ENCODE measurements around the gene PRDM16.

DNA sequence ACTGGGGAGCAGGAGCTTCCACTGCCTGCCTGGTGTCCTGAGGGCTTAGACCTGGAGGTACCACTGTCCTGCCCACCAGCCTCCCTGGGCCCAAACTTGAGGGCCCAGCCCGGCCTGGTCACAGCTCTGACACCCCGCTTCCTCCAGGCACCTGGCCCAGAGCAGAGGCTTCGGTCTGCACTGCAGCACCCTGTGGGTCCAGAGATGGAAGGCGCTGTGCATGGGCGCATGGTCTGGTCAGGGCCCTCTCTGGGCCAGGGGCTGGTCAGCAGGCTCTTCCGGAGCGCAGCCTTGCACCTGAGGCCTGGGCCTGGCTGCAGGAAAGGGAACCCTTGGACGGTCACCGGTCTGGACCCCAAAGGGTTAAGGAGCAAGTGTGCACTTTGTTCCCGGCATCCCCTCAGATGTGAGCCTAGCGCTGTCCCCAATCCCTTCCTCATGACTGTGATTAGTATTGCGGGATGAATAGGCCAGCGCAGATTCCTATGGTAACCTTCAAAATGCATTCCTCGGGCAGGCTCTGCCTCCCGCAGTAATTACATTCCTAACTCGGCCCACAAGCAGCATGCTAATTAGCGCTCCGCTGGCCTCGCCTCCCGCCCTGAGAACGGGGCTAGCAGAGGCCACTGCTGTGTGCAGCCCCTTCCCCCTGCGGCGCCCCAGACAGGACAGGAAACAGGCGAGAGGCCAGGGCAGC, 36.3 kb downstream of the PRDM16 start:
- TF ChIP-seq CTCF (conservative IDR thresholded peaks at IDR 0.05; ENCODE audit: low read depth in 2 of 2) (no peak), POLR2AphosphoS5 (IDR thresholded peaks at IDR 0.05; ENCODE audit: low read depth) (0 out of 2 replicates have a peak, but pooled peaks have one; percentile 26), EZH2 (IDR thresholded peaks at IDR 0.05; ENCODE audit: low read depth, unreplicated experiment) (no peak), EZH2phosphoT487 (IDR thresholded peaks at IDR 0.05; ENCODE audit: unreplicated experiment) (no peak), ZNF331 (CRISPR knock-in tag; IDR thresholded peaks at IDR 0.05; ENCODE audit: low read depth) (no peak), STAT1 (IDR thresholded peaks at IDR 0.05; ENCODE audit: unreplicated experiment) (no peak), JUNB (IDR thresholded peaks at IDR 0.05; ENCODE audit: unreplicated experiment) (no peak), ZNF114 (CRISPR knock-in tag; IDR thresholded peaks at IDR 0.05) (no peak), CREB1 (CRISPR knock-in tag; IDR thresholded peaks at IDR 0.05; ENCODE audit: low read depth) (no peak)
- TF ChIP-seq, protein P1, sequence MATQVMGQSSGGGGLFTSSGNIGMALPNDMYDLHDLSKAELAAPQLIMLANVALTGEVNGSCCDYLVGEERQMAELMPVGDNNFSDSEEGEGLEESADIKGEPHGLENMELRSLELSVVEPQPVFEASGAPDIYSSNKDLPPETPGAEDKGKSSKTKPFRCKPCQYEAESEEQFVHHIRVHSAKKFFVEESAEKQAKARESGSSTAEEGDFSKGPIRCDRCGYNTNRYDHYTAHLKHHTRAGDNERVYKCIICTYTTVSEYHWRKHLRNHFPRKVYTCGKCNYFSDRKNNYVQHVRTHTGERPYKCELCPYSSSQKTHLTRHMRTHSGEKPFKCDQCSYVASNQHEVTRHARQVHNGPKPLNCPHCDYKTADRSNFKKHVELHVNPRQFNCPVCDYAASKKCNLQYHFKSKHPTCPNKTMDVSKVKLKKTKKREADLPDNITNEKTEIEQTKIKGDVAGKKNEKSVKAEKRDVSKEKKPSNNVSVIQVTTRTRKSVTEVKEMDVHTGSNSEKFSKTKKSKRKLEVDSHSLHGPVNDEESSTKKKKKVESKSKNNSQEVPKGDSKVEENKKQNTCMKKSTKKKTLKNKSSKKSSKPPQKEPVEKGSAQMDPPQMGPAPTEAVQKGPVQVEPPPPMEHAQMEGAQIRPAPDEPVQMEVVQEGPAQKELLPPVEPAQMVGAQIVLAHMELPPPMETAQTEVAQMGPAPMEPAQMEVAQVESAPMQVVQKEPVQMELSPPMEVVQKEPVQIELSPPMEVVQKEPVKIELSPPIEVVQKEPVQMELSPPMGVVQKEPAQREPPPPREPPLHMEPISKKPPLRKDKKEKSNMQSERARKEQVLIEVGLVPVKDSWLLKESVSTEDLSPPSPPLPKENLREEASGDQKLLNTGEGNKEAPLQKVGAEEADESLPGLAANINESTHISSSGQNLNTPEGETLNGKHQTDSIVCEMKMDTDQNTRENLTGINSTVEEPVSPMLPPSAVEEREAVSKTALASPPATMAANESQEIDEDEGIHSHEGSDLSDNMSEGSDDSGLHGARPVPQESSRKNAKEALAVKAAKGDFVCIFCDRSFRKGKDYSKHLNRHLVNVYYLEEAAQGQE (IDR thresholded peaks at IDR 0.05; ENCODE audit: unreplicated experiment), result peak; percentile 14

Data from GM23338 (cell line).